Spleen (tissue), 11 donors: Measurements from ENCODE around the gene RRBP1. TPM values are rescaled to one million over a fixed set of nuclear protein-coding genes. Genes with fewer than 3 reads are reported as not detected.
A peak's percentile ranks its signal among the peaks of the same experiment; 100 is the strongest.

ENCODE experiments used
- DNase-seq: peaks from one replicate; pipeline ENCODE4 v3.0.0-alpha.2; 2020
- H3K27ac ChIP-seq, 8 donors: fragments of 200-600 bp; sonication (generic) in 7 of 8; 1 replicate in 4 of 8; 2 replicates in 4 of 8; pipeline versions ENCODE4 v1.5.0 to v1.8.0; 2016 to 2021; ENCODE audit warnings: inconsistent platforms in 4 of 8, mild to moderate bottlenecking in 4 of 8, moderate library complexity in 1 of 8
- H3K27me3 ChIP-seq, 7 donors: fragments of 200-600 bp; sonication (generic) in 6 of 7; replicated peaks in 1 of 7; 1 replicate in 4 of 7; 2 replicates in 3 of 7; pipeline versions ENCODE4 v1.5.0 to v1.8.0; 2016 to 2021; ENCODE audit warnings: inconsistent platforms in 3 of 7, mild to moderate bottlenecking in 1 of 7
- H3K36me3 ChIP-seq, 6 donors: fragments of 200-600 bp; sonication (generic) in 5 of 6; 1 replicate in 4 of 6; 2 replicates in 2 of 6; pipeline versions ENCODE4 v1.5.0 to v1.8.0; 2016 to 2021; ENCODE audit warnings: inconsistent platforms in 2 of 6
- H3K4me1 ChIP-seq, 6 donors: fragments of 200-600 bp; sonication (generic) in 5 of 6; 1 replicate in 3 of 6; 2 replicates in 3 of 6; pipeline versions ENCODE4 v1.5.0 to v1.8.0; 2016 to 2021; ENCODE audit warnings: inconsistent platforms in 3 of 6
- H3K4me3 ChIP-seq, 8 donors: fragments of 200-600 bp; sonication (generic) in 7 of 8; 1 replicate in 4 of 8; 2 replicates in 4 of 8; pipeline versions ENCODE4 v1.5.0 to v1.8.0; 2016 to 2021; ENCODE audit warnings: inconsistent platforms in 4 of 8, mild to moderate bottlenecking in 4 of 8, moderate library complexity in 2 of 8
- H3K9me3 ChIP-seq, 8 donors: fragments of 200-600 bp; sonication (generic) in 7 of 8; 1 replicate in 4 of 8; 2 replicates in 4 of 8; pipeline versions ENCODE4 v1.5.0 to v1.8.0; 2016 to 2021; ENCODE audit warnings: inconsistent platforms in 4 of 8
- CTCF ChIP-seq, 11 experiments: fragments of 200-600 bp in 7 of 11; fragments of 450-650 bp in 4 of 11; sonication (generic) in 4 of 11; IDR thresholded peaks in 8 of 11; conservative IDR thresholded peaks in 3 of 11; 1 replicate in 7 of 11; 2 replicates in 4 of 11; pipeline versions ENCODE4 v1.4.0 to v1.8.0; 2016 to 2021; ENCODE audit warnings: antibody characterized with exemption in 11 of 11, inconsistent platforms in 4 of 11, mild to moderate bottlenecking in 1 of 11
- POLR2A ChIP-seq, 3 donors: fragments of 450-650 bp; IDR thresholded peaks; one replicate each; pipeline ENCODE4 v1.5.1; 2017; ENCODE audit warnings: antibody characterized with exemption in 3 of 3, mild to moderate bottlenecking in 1 of 3
- POLR2AphosphoS5 ChIP-seq, 3 donors: sonication (generic); formaldehyde crosslinking; IDR thresholded peaks; one replicate each; pipeline ENCODE4 v1.5.1; 2017; ENCODE audit warnings: antibody characterized with exemption in 3 of 3
- WGBS, 5 donors: extraction: QIAGEN DNeasy Blood & Tissue Kit in 3 of 5; methylation state at CpG; one replicate each; pipeline versions ENCODE4 v1.1.5 to v1.1.7; 2013 to 2018; 5-methylcytosine and 5-hydroxymethylcytosine counted together
- intact Hi-C: fragments of 100-400 bp; cut with DNase I; formaldehyde crosslinking; loops from one replicate; pipeline ENCODE4 v1.15.0; 2023; ENCODE audit warnings: low total_unique reads
- polyA plus RNA-seq, 3 donors: library from polyadenylated mRNA; stranded (reverse); fragments of 200-250 nt; gene quantifications; one replicate each; pipeline ENCODE4 v1.2.1, GENCODE V29; 2013
- total RNA-seq, 7 donors: library from RNA; depleted of rRNA in 3 of 7; stranded (reverse); fragments of >200 nt in 3 of 7; fragmentation: NEBNext Ultra II Directional in 4 of 7; extraction: Animal tissue kit (Norgen Biotek cat#: 25700) in 4 of 7; gene quantifications; one replicate each; pipeline versions ENCODE4 v1.1.0 to v1.2.1, GENCODE V29; 2016 to 2021
- donor health status: healthy with polysubstance abuse.
- donor health status: DM: no; HTN: no; CAD: no; lungs with moderate emphysema.
- donor health status: DM: no; HTN: no; CAD: no.
- donor health status: Bipolar disorder and iron deficiency.
- donor health status: healthy.
- donor health status: DM: no; HTN: no; CAD: no.
- donor health status: DM: yes; HTN: yes; CAD: no.

The RRBP1 gene
- total and polyA plus RNA-seq, 10 donors, result 17.0 to 164 (median 114) TPM

- Histone ChIP-seq H3K36me3 (peaks cover 0 to 75% (median 12%) of the 10 kb centered on the region in 6 donors), H3K27ac (peak overlapping the region in 7 of 8 donors; percentile 51 to 85 (median 68)), H3K4me1 (peaks cover 7 to 60% (median 37%) of the 10 kb centered on the region in 6 donors), H3K27me3 (no peaks in the 10 kb centered on the region), H3K9me3 (no peaks in the 10 kb centered on the region), H3K4me3 (peak overlapping the region in 1 of 8 donors; percentile 19)
- no peak for TF ChIP-seq POLR2A (IDR thresholded peaks at IDR 0.05)
- TF ChIP-seq CTCF (IDR thresholded peaks at IDR 0.05 in 8 of 11, conservative IDR thresholded peaks at IDR 0.05 in 3 of 11), result no peak
- peak; percentile 63 to 71 (median 69) for TF ChIP-seq POLR2AphosphoS5 (IDR thresholded peaks at IDR 0.05)
- peak; percentile 84 for DNase-seq
- WGBS, 5 donors, result 55 to 67% (median 57%) methylated on average over 13 to 19 of the region's 19 CpGs
- intact Hi-C loops, result no loop called here
Observed at GRCh38 chr20:17610566-17611289, 71.3 kb downstream of the RRBP1 start.

- no peak for DNase-seq
- no peaks in the 10 kb centered on the region for H3K27me3 ChIP-seq
- peaks cover 0 to 75% (median 9%) of the 10 kb centered on the region in 6 donors for H3K36me3 ChIP-seq
- peaks cover 7 to 52% (median 33%) of the 10 kb centered on the region in 6 donors for H3K4me1 ChIP-seq
- H3K9me3 ChIP-seq, result no peaks in the 10 kb centered on the region
- 67 to 80% (median 73%) methylated on average over 8 of the region's 8 CpGs for WGBS, 5 donors
- intact Hi-C loops, result no loop called here
- H3K4me3 ChIP-seq, result no peak overlapping the region
- H3K27ac ChIP-seq, result peak overlapping the region in 5 of 8 donors; percentile 29 to 85 (median 70)
- TF ChIP-seq POLR2AphosphoS5 (IDR thresholded peaks at IDR 0.05), result peak in 1 of 3 donors; percentile 7
- no peak for TF ChIP-seq POLR2A (IDR thresholded peaks at IDR 0.05)
Observed at GRCh38 chr20:17609811-17610377, 72.1 kb downstream of the RRBP1 start.

- H3K27ac ChIP-seq, result peak overlapping the region in 2 of 8 donors; percentile 78 to 85
- no peak for DNase-seq
- H3K9me3 ChIP-seq, result no peaks in the 10 kb centered on the region
- no peak for TF ChIP-seq POLR2A (IDR thresholded peaks at IDR 0.05)
- TF ChIP-seq CTCF (IDR thresholded peaks at IDR 0.05 in 8 of 11, conservative IDR thresholded peaks at IDR 0.05 in 3 of 11), result no peak
- no peak for TF ChIP-seq POLR2AphosphoS5 (IDR thresholded peaks at IDR 0.05)
- H3K27me3 ChIP-seq, result no peaks in the 10 kb centered on the region
- WGBS, 5 donors, result 86 to 95% (median 93%) methylated on average over 3 of the region's 3 CpGs
- intact Hi-C loops, result no loop called here
- H3K36me3 ChIP-seq, result peaks cover 0 to 75% (median 10%) of the 10 kb centered on the region in 6 donors
- H3K4me3 ChIP-seq, result no peak overlapping the region
- H3K4me1 ChIP-seq, result peaks cover 7 to 42% (median 30%) of the 10 kb centered on the region in 6 donors
Observed at GRCh38 chr20:17608701-17609497, 73.1 kb downstream of the RRBP1 start.

DNA sequence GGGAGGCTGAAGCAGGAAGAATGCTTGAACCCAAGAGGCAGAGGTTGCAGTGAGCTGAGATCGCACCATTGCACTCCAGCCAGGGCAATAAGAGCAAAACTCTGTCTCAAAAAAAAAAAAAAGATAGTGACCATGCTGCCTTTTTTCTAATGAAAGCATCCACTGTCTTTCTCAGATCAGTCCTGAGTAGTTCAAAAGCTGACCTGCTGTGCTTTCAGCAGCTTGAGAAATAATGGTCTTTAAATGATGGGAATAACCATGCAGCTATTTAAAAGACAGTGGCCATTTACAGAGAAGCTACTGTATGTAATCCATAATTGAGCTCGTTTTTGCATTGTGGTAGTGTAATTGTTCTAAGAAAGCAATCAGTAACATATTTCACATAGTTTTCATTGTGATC lies 76.0 kb downstream of the RRBP1 start:
- no peak for DNase-seq
- Histone ChIP-seq H3K4me3 (no peak overlapping the region), H3K36me3 (peaks cover 0 to 88% (median 7%) of the 10 kb centered on the region in 6 donors), H3K27me3 (no peaks in the 10 kb centered on the region), H3K9me3 (no peaks in the 10 kb centered on the region), H3K27ac (no peak overlapping the region), H3K4me1 (peaks cover 2 to 17% (median 9%) of the 10 kb centered on the region in 6 donors)
- TF ChIP-seq CTCF (IDR thresholded peaks at IDR 0.05 in 8 of 11, conservative IDR thresholded peaks at IDR 0.05 in 3 of 11) (no peak), POLR2A (IDR thresholded peaks at IDR 0.05) (no peak), POLR2AphosphoS5 (IDR thresholded peaks at IDR 0.05) (no peak)
- intact Hi-C loops, result no loop called here
- WGBS, 5 donors, result 73 to 90% (median 83%) methylated on average over 2 of the region's 2 CpGs
